Stimulated activated CD8-positive, alpha-beta memory T cell treated with anti-CD3 and anti-CD28 coated beads, Interleukin-12 subunit alpha, Interleukin-12 subunit beta, amount 100 ng/mL, for 1 hour (primary cell): Measurements from ENCODE around the gene CENPF.
"Not testable (repeated sequence)": the region's sequence is repeated elsewhere in the genome, so short reads cannot be mapped to it uniquely, and the experiment has no call there.

Experiments used
- DNase-seq: peaks from one replicate; pipeline ENCODE4 v3.0.0-alpha.2; 2020; ENCODE audit warnings: low read depth

Gene CENPF

GRCh38 chr1:214662223-214662785 lies 59.3 kb downstream of the CENPF start:
- DNase-seq = no peak

- no peak for DNase-seq
Observed at GRCh38 chr1:214664651-214665433, 61.8 kb downstream of the CENPF start.

- DNase-seq = no peak
Observed at GRCh38 chr1:214665606-214666110, 62.7 kb downstream of the CENPF start.

GRCh38 chr1:214666674-214667073 lies 63.7 kb downstream of the CENPF start:
- DNase-seq = no peak

- no peak for DNase-seq
Observed at GRCh38 chr1:214670098-214670497, 67.1 kb downstream of the CENPF start.

- not testable (repeated sequence) for DNase-seq
Observed at GRCh38 chr1:214673029-214673428, 70.0 kb downstream of the CENPF start.

GRCh38 chr1:214673576-214673975 lies 70.6 kb downstream of the CENPF start:
- no peak for DNase-seq

GRCh38 chr1:214675524-214675923 lies 72.5 kb downstream of the CENPF start:
- not testable (repeated sequence) for DNase-seq

- no peak for DNase-seq
Observed at GRCh38 chr1:214676747-214677146, 73.8 kb downstream of the CENPF start.

GRCh38 chr1:214677945-214678344 lies 75.0 kb downstream of the CENPF start:
- no peak for DNase-seq

GRCh38 chr1:214678386-214678785 lies 75.4 kb downstream of the CENPF start:
- no peak for DNase-seq

- DNase-seq = no peak
Observed at GRCh38 chr1:214683621-214684020, 80.6 kb downstream of the CENPF start.

GRCh38 chr1:214685906-214686305 lies 82.9 kb downstream of the CENPF start:
- no peak for DNase-seq

GRCh38 chr1:214686497-214686896 lies 83.5 kb downstream of the CENPF start:
- DNase-seq = no peak

GRCh38 chr1:214688891-214689290 lies 85.9 kb downstream of the CENPF start:
- no peak for DNase-seq

- DNase-seq = no peak
Observed at GRCh38 chr1:214694769-214695168, 91.8 kb downstream of the CENPF start.

- no peak for DNase-seq
Observed at GRCh38 chr1:214698559-214698958, 95.6 kb downstream of the CENPF start.

- DNase-seq = no peak
Observed at GRCh38 chr1:214700437-214700836, 97.4 kb downstream of the CENPF start.

- no peak for DNase-seq
Observed at GRCh38 chr1:214702556-214702955, 99.6 kb downstream of the CENPF start.

GRCh38 chr1:214707306-214708087 lies 104.5 kb downstream of the CENPF start:
- no peak for DNase-seq

GRCh38 chr1:214708321-214708955 lies 105.4 kb downstream of the CENPF start:
- no peak for DNase-seq

- no peak for DNase-seq
Observed at GRCh38 chr1:214709241-214709640, 106.2 kb downstream of the CENPF start.
